GM21526 (cell line): ENCODE results near the gene STUB1.

ENCODE experiments used
- ATAC-seq: cut with Tn5 transposase; IDR thresholded peaks from one replicate; pipeline ENCODE4 v1.9.1; 2021; ENCODE audit warnings: moderate library complexity; ENCODE audit not compliant: unreplicated experiment, low FRiP score

STUB1 gene

DNA sequence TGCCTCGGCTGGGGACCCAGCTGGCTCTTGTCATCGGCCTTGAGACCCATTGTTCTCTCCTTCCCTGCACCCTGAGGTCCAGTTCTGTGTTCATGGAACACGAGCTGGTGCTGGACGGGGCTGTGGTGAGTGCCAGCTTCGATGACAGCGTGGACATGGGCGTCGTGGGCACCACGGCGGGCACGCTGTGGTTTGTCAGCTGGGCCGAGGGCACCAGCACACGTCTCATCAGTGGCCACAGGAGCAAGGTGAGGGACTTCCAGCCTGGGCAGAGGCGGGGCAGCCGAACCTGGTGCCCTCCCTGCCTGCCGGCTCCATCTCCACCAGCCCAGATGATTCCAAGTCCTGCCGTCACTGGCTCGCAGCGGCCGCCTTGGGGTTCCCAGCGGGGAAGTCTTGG, 17.6 kb upstream of the STUB1 start:
- ATAC-seq = no peak

DNA sequence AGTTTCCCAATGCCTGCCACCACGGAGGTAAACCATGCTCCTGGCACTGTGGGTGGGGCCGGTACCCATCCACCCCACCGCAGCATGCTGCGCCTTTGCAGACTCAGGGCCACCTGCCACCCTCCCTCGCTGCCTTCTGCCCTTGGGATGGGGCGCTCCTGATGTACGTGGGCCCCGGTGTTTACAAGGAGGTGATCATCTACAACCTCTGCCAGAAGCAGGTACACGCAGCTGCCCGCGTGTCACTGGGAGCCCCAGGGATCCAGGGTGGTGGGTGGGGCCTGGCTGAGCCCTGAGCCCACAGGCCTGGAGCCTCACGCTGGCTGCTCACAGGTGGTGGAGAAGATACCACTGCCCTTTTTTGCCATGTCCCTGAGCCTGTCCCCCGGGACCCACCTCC, 13.6 kb upstream of the STUB1 start:
- ATAC-seq = no peak

DNA sequence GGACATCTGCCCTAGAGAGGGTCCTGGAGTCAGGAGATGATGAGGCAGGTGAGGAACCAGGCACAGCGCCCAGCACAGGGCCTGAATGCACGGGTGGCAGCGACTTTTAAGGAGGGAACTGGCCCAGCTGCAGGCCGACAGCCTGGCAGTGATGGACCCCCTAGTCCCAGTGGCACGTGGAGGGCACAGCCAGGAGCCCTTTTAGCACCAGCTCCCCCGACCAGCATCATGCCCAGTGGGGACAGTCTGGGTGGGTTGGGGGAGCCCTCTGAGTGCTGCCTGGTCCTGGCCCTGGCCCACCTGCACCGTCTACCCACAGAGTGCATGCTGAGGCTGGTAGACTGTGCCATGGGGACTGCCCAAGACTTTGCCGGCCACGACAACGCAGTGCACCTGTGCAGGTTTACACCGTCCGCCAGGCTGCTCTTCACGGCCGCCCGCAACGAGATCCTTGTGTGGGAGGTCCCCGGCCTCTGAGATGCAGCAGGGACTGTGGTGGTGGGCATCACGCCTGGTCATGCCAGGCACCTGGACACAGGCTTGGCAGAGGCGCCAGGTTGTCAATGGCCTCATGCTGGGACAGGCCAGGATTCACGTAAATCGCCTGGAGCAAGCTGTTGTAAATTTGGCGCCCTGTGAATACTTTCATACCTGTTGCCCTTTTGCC, 13.0 kb upstream of the STUB1 start:
- ATAC-seq = no peak

DNA sequence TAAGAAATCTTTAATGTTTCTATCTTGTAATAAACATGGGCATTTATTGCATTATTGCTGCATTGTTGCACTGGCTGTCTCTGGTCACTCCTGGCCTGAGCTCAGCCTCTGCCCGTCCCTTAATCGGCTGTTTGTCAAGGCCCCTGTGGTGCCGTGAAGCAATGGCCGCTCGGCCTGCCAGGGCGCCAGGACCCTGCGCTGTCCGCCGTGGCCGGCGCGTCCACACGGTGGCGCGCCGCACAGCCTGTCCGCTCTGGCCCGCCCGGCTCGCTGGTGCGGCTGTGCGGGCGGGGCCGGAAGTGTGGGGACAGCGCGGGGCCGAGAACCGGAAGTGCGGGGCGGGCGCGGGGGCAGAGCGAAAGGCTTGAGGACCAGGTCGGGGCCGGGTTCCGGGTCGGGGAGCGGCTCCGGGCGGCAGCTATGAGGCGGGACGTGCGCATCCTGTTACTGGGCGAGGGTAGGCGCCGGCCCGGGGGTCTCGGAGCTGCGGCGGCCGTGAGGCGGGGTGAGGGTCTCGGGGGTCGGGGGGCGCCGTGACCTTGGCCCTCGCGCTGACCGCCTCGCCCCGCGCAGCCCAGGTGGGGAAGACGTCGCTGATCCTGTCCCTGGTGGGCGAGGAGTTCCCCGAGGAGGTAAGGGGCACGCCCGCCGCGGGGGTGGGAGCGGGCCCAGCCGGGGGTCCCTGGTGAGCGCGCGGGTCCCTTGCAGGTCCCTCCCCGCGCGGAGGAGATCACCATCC, 12.3 kb upstream of the STUB1 start, which contains the start of gene RHOT2:
Gene RHOT2 (plus strand): TSS at position 353 of the 739 bp plus-strand sequence. CDS start 68 bp downstream, at position 421.
- peak; percentile 62 for ATAC-seq

DNA sequence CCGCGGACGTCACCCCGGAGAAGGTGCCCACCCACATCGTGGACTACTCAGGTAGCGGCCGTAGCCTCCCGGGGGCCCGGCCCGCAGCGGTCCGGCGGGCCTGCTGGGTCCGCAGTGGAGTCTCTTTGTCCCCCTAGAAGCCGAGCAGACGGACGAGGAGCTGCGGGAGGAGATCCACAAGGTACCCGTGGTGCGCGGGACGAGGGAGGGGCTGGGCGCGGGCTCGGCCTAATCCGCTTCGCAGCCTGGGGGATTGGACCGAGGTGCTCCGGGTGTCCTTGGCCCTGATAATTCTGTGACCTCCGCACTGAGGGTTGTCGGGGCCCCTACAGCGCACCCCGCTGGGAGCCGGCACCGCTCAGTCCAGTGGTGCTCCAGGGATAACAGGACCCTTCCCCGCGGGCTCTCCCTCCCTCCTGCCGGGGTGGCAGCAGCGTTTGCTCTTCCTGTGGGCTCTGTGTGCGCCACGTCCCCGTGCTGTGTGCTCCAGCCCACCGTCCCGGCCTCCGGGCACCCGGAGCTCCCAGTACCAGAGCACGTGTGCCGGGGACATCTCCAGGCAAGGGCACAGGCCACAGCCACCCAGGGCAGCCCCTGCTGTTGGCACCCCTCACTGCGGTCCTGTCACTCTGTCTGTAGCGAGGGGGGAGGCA, 11.6 kb upstream of the STUB1 start:
- ATAC-seq = no peak

DNA sequence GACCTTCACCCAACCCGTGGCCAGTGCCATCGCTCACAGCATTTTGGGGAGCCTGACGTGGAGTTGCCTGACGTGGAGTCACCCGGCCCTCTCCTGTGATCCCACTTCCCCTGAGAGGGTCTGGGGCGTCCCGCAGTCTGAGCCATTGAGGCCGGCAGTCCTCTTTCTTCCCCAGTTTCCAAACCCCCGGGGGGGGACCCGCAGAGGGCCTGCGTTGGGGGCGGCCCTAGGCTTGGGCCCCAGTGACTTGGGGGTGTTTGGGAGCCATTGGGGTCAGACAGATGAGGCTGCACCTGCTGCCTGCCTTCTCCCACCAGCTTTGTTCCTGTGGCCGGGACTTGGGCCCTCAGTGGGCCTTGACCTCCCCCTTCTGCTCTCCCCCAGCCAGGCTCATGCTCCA, 10.5 kb upstream of the STUB1 start:
- no peak for ATAC-seq

DNA sequence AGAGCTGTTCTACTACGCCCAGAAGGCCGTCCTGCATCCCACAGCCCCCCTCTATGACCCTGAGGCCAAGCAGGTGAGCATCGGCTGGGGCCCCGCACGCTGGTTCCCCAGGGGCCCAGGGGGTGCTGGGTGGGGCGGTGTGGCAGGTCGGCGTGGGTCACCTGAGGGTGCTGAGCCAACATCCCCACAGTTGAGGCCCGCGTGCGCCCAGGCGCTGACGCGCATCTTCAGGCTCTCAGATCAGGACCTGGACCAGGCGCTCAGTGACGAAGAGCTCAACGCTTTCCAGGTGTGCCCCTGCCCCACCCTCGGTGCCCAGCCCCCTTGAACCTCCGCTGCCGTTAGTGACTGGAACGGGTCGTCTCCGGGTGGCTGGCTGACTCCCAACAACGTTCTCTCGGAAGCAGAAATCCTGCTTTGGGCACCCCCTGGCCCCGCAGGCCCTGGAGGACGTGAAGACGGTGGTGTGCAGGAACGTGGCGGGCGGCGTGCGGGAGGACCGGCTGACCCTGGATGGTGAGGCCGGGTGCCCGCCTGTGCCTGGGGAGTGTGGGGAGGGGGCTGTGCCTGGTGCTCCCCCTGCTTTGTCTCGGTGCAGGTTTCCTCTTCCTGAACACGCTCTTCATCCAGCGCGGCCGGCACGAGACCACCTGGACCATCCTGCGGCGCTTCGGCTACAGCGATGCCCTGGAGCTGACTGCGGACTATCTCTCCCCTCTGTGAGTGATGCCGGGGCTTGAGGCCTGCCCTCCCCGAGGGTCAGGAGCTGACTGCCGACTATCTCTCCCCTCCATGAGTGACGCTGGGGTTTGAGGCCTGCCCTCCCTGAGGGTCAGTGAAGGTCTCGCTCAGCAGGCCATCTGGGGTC, 9.5 kb upstream of the STUB1 start:
- no peak for ATAC-seq

DNA sequence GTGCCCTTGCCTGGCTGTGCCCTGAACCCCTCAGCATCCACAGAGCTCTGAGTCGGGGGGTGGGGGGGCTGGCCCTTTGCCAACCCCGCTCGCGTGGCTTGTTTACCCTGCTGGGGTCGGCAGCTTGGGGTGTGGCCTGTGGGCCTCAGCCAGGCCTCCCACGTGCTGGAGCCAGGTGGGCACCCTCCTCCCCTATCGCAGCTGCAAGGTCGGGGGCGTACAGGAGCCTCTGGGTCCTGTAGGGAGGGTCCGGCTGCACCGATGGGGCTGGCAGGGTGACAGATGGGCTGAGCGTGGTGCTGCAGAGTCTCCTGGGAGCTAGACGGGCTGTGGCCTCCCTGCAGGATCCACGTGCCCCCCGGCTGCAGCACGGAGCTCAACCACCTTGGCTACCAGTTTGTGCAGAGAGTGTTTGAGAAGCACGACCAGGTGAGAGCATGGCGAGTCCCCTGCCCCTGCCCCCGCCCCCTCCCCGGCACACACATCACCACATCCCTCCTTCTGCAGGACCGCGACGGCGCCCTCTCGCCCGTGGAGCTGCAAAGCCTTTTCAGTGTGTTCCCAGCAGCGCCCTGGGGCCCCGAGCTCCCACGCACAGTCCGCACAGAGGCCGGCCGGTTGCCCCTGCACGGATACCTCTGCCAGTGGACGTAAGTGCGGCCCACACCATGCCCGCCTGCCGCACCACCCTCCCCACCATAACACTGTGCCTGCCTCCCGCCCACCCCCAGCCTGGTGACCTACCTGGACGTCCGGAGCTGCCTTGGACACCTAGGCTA, 8.7 kb upstream of the STUB1 start:
- ATAC-seq = no peak

DNA sequence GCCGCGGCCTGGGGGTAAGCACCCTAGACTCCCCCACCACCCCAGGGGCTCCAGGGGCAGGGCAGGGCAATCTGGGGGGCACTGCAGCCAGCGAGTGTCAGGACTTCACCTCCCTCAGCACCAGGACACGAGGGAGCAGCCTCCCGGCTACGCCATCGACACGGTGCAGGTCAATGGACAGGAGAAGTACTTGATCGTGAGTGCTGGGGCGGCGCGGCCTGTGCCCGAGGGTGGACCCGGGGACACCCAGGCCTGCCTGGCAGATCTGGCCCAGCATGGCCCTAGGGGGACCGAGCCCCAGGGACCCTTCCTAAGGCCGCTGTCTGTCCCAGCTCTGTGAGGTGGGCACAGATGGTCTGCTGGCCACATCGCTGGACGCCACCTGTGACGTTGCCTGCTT, 7.8 kb upstream of the STUB1 start:
- ATAC-seq = no peak

DNA sequence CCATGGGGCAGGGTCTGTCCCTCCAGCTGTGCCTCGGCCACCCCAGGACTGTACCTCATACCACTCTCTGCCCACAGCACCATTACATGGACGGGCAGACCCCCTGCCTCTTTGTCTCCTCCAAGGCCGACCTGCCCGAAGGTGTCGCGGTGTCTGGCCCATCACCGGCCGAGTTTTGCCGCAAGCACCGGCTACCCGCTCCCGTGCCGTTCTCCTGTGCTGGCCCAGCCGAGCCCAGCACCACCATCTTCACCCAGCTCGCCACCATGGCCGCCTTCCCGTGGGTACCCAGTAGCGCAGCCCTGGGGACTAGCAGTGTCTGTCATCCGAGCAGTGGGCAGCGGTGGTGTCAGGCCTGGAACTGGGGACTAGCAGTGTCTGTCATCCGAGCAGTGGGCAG, 7.4 kb upstream of the STUB1 start:
- ATAC-seq = no peak

DNA sequence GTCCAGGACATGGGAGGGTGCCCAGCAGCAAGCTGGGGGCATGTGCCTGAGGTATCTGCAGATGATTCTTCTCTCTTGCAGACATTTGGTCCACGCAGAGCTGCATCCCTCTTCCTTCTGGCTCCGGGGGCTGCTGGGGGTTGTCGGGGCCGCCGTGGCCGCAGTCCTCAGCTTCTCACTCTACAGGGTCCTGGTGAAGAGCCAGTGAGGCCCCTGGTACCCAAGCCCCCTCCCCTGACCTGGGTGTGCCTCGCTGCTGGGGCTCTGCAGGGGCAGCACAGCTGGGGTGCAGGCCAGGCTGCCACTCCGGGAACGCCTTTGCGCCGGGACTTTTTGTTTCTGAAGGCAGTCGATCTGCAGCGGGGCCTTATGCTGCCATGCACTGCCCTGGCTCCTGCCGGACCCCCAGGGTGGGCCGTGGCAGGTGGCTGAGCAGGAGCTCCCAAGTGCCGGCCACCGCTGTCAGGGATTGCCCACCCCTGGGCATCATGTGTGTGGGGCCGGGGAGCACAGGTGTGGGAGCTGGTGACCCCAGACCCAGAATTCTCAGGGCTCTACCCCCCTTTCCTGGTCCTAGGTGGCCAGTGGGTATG, 6.7 kb upstream of the STUB1 start:
- no peak for ATAC-seq

DNA sequence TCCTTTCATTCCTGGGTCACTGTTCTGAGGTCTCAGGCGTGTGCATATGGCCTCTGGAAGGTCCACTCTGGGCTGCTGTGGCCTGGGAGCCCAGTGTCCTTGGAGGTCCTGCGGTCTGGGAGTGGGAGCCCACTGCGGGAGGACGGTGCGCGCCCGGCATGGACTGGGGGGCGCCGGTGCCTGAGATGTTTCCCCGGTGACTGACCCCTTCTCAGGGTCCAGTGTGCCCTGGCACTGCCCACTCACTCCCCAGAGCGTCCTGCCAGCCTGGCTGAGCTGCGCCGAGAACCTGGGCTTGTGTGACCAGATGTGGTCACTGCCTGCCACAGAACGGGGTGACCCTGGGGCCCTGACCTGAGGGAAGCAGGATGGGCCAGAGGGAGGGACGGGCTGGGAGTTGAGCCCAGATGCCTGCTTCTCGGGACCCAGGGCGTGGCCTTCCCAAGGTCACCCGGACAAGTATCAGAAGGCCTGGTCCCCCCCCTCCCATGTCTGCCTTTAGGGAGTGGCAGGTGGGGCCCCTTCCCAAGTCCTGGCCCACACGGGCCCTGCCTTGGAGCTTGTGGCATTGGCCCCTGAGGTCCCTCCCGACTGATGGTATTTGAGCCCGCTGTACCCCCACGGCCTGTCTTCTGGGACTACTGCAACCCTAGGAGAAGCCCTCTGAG, 5.9 kb upstream of the STUB1 start:
- no peak for ATAC-seq

DNA sequence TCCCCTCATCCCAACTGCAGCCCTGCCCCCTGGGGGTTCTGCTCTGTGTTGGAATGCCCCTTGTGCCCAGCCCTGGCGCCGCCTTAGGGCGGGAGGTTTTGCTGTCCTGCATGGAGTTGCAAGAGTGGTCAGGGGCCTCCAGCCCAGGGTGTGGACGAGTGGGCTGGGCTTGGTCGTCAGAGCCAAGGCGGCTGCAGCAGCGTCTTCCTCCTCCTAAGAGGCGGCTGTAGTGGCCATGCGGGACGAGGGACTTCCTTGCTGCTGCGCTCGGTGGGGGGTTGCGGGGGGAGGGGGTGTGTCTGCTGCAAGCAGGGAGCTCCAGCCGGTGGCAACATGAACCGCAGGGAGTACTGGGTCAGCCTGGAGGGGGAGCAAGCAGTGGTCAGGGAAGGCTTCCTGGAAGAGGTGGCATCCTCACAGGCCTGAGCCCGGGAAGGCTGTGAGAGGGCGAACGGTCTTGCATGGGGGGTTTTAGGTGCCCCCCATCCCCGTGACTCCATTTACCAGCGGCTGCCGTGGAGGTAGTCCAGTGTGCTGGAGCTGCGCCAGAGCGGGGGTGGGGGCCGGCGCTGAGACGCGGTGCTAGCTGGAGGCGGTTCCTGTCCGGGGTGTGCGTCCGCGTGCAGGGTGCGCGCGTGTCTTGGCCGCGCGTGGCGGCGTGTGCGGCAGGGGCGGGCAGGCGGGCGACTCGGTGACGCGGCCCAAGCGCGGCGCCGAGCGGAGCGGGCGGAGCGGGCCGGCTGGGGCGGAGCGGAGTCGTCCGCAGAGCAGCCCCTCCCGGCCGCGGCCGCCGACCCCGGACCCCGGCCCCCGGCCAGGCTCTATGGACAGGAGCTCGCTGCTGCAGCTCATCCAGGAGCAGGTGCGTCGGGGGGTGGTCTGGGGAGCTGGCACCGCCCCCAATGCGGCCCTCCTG, 5.0 kb upstream of the STUB1 start, which contains the start of gene RHBDL1:
Gene RHBDL1 (plus strand): TSS at position 704 of the 916 bp plus-strand sequence. CDS start 120 bp downstream, at position 824.
- ATAC-seq = no peak

DNA sequence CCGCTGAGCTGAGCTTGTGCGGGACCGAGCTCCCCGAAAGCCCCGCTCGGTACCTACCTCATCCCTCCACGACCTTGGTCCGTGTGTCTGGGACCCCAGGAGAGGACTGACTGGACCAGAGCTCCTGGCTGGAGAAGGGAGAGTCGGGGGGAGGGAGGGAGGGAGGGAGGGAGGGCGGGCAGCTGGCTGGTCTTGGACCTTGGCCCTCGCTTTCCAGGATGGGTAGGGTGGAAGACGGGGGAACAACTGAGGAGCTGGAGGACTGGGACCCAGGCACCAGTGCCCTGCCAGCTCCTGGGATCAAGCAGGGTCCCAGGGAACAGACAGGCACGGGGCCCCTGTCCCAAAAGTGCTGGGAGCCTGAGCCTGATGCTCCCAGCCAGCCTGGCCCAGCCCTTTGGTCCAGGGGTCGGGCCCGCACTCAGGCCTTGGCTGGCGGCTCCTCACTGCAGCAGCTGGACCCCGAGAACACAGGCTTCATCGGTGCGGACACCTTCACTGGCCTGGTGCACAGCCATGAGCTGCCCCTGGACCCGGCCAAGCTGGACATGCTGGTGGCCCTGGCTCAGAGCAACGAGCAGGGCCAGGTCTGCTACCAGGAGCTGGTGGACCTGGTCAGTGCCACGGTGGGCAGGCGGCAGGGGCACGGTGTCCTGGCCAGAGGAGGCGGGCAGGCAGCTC, 4.2 kb upstream of the STUB1 start:
- ATAC-seq = no peak

DNA sequence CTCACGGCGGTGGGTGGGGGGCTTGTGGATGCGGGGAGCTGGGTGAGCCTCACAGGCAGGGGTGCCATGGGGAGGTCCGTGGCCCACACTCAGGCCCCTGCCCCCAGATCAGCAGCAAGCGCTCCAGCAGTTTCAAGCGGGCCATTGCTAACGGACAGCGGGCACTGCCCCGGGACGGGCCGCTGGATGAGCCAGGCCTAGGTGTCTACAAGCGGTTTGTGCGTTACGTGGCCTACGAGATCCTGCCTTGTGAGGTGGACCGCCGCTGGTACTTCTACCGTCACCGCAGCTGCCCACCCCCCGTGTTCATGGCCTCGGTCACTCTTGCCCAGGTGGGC, 3.7 kb upstream of the STUB1 start:
- ATAC-seq = no peak

DNA sequence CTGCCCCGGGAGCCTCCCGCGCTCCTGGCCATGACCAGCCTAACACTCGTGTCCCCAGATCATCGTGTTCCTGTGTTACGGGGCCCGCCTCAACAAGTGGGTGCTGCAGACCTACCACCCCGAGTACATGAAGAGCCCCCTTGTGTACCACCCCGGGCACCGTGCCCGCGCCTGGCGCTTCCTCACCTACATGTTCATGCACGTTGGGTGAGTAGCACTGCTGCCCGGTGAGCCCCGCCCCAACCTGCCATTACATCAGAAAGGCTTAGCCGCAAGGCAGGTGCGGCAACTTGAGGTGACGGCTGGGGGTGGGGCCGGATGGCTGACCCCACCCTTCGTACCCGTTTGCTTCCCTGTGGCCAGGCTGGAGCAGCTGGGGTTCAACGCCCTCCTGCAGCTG, 3.3 kb upstream of the STUB1 start:
- no peak for ATAC-seq

DNA sequence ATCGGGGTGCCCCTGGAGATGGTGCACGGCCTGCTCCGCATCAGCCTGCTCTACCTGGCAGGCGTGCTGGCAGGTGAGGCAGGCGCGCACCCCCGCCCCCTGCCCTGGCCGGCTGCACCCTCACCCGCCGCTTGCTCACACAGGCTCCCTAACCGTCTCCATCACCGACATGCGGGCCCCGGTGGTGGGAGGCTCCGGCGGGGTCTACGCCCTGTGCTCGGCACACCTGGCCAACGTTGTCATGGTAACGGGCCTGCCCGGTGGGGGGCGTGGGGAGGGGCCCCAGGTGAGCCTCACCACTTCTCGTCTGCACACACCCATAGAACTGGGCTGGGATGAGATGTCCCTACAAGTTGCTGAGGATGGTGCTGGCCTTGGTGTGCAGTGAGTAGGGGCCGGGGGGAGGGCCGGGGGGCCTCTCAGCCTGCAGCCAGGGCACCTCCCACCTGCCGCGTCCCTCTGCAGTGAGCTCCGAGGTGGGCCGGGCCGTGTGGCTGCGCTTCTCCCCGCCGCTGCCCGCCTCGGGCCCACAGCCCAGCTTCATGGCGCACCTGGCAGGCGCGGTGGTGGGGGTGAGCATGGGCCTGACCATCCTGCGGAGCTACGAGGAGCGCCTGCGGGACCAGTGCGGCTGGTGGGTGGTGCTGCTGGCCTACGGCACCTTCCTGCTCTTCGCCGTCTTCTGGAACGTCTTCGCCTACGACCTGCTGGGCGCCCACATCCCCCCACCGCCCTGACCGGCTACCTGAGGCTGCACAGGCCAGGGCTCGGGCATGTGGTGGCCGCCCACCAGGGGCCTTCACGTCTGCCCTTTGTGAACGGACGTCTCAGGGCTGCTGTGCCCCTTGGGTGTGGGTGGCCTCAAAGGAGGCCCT, 2.7 kb upstream of the STUB1 start:
- ATAC-seq = no peak
